MM.1S (cell line): ENCODE data around the gene TIAL1.
"Not testable (repeated sequence)": the region's sequence is repeated elsewhere in the genome, so short reads cannot be mapped to it uniquely, and the experiment has no call there.

ENCODE experiments used
- DNase-seq: peaks from one replicate; pipeline ENCODE4 v3.0.0-alpha.2; 2015
- H2AFZ ChIP-seq: fragments of 300-600 bp; sonication (generic); 2 replicates; pipeline ENCODE4 v1.6.0; 2016; ENCODE audit warnings: antibody characterized with exemption, low read length
- H3F3A ChIP-seq: fragments of 300-600 bp; sonication (generic); 2 replicates; pipeline ENCODE4 v1.6.1; 2016; ENCODE audit warnings: mild to moderate bottlenecking, antibody characterized with exemption, low read length, moderate library complexity, mixed read lengths; ENCODE audit not compliant: insufficient read depth
- H3K27ac ChIP-seq: fragments of 300-600 bp; sonication (generic); 2 replicates; pipeline ENCODE4 v1.5.1; 2016; ENCODE audit warnings: mild to moderate bottlenecking, low read length
- H3K27me3 ChIP-seq: fragments of 300-600 bp; sonication (generic); replicated peaks from 2 replicates; pipeline ENCODE4 v1.6.0; 2016; ENCODE audit warnings: low read length; ENCODE audit not compliant: insufficient read depth
- H3K36me3 ChIP-seq: fragments of 300-600 bp; sonication (generic); replicated peaks from 2 replicates; pipeline ENCODE4 v1.6.1; 2016; ENCODE audit warnings: mild to moderate bottlenecking, low read length, mixed read lengths; ENCODE audit not compliant: insufficient read depth
- H3K4me1 ChIP-seq: fragments of 300-600 bp; sonication (generic); 2 replicates; pipeline ENCODE4 v1.6.1; 2016; ENCODE audit warnings: low read length, mixed read lengths
- H3K4me2 ChIP-seq: fragments of 300-600 bp; sonication (generic); 2 replicates; pipeline ENCODE4 v1.6.0; 2016; ENCODE audit warnings: low read depth, low read length
- H3K4me3 ChIP-seq: fragments of 300-600 bp; sonication (generic); 2 replicates; pipeline ENCODE4 v1.5.1; 2016; ENCODE audit warnings: low read length, mixed read lengths
- H3K79me2 ChIP-seq: fragments of 300-600 bp; sonication (generic); 2 replicates; pipeline ENCODE4 v1.6.1; 2016; ENCODE audit warnings: mixed run types, low read length, mixed read lengths
- H3K9ac ChIP-seq: fragments of 300-600 bp; sonication (generic); 2 replicates; pipeline ENCODE4 v1.6.1; 2016; ENCODE audit warnings: low read length, mixed read lengths
- H3K9me2 ChIP-seq: fragments of 300-600 bp; sonication (generic); replicated peaks from 2 replicates; pipeline ENCODE4 v1.6.1; 2016; ENCODE audit warnings: mild to moderate bottlenecking, low read length, mixed read lengths; ENCODE audit not compliant: insufficient read depth
- H3K9me3 ChIP-seq: fragments of 300-600 bp; sonication (generic); replicated peaks from 2 replicates; pipeline ENCODE4 v1.6.1; 2016; ENCODE audit warnings: mild to moderate bottlenecking, low read length, mixed read lengths; ENCODE audit not compliant: insufficient read depth
- H4K20me1 ChIP-seq: fragments of 300-600 bp; sonication (generic); 2 replicates; pipeline ENCODE4 v1.6.1; 2016; ENCODE audit warnings: mild to moderate bottlenecking, low read length, moderate library complexity, mixed read lengths; ENCODE audit not compliant: insufficient read depth
- CTCF ChIP-seq: fragments of 300-600 bp; sonication (generic); IDR thresholded peaks from 2 replicates; pipeline ENCODE4 v1.5.1; 2016; ENCODE audit warnings: antibody characterized with exemption, low read length, mixed read lengths
- EZH2 ChIP-seq: fragments of 300-600 bp; sonication (generic); optimal IDR thresholded peaks from 2 replicates; pipeline ENCODE3; 2017; ENCODE audit warnings: low read depth, mild to moderate bottlenecking, antibody characterized with exemption, low read length, mixed read lengths
- EZH2phosphoT487 ChIP-seq: fragments of 300-600 bp; sonication (generic); IDR thresholded peaks from 2 replicates; pipeline ENCODE4 v1.6.1; 2018; ENCODE audit warnings: antibody characterized with exemption, low read length

Gene TIAL1

GRCh38 chr10:119562097-119562496, 34.7 kb downstream of the TIAL1 start:
- no peaks in the 10 kb centered on the region for H3K9me2 ChIP-seq

GRCh38 chr10:119559511-119559910, 37.3 kb downstream of the TIAL1 start:
- not testable (repeated sequence) for H3K9me3 ChIP-seq, H3K27ac ChIP-seq, H3K9me2 ChIP-seq, DNase-seq, H2AFZ ChIP-seq, H4K20me1 ChIP-seq, H3K79me2 ChIP-seq, H3K9ac ChIP-seq, H3F3A ChIP-seq, H3K36me3 ChIP-seq, H3K27me3 ChIP-seq, H3K4me2 ChIP-seq, H3K4me1 ChIP-seq, H3K4me3 ChIP-seq

More at GRCh38 chr10:119562097-119562496, 34.7 kb downstream of the TIAL1 start:
- H3F3A ChIP-seq = no peaks in the 10 kb centered on the region
- H3K36me3 ChIP-seq = no peaks in the 10 kb centered on the region
- no peak overlapping the region for H2AFZ ChIP-seq
- H3K9ac ChIP-seq = no peak overlapping the region
- H3K4me3 ChIP-seq = no peak overlapping the region
- no peaks in the 10 kb centered on the region for H3K27me3 ChIP-seq
- H4K20me1 ChIP-seq = no peaks in the 10 kb centered on the region
- no peak overlapping the region for H3K4me2 ChIP-seq
- TF ChIP-seq EZH2phosphoT487 = no peak
- no peak for TF ChIP-seq EZH2
- H3K4me1 ChIP-seq = no peaks in the 10 kb centered on the region
- DNase-seq = no peak
- no peaks in the 10 kb centered on the region for H3K9me3 ChIP-seq
- H3K27ac ChIP-seq = no peak overlapping the region
- H3K79me2 ChIP-seq = no peaks in the 10 kb centered on the region

- H3K9ac ChIP-seq, H3K4me3 ChIP-seq, H3K4me2 ChIP-seq, H3K4me1 ChIP-seq, H3K9me2 ChIP-seq, H4K20me1 ChIP-seq, H3K27me3 ChIP-seq, H3K79me2 ChIP-seq, H3K27ac ChIP-seq, H3K36me3 ChIP-seq, H3F3A ChIP-seq, H3K9me3 ChIP-seq, DNase-seq, H2AFZ ChIP-seq: not testable (repeated sequence)
Observed at GRCh38 chr10:119556081-119556480, 40.7 kb downstream of the TIAL1 start.

GRCh38 chr10:119555178-119555784, 41.5 kb downstream of the TIAL1 start:
- H3K27ac ChIP-seq = no peak overlapping the region
- no peaks in the 10 kb centered on the region for H3K79me2 ChIP-seq
- no peak for DNase-seq
- H3K36me3 ChIP-seq = no peaks in the 10 kb centered on the region
- H3K9me2 ChIP-seq = no peaks in the 10 kb centered on the region
- no peaks in the 10 kb centered on the region for H4K20me1 ChIP-seq
- no peaks in the 10 kb centered on the region for H3K27me3 ChIP-seq
- no peak overlapping the region for H3K4me2 ChIP-seq
- no peaks in the 10 kb centered on the region for H3K9me3 ChIP-seq
- no peaks in the 10 kb centered on the region for H3F3A ChIP-seq
- no peak overlapping the region for H3K9ac ChIP-seq
- TF ChIP-seq CTCF = no peak
- no peak for TF ChIP-seq EZH2
- TF ChIP-seq EZH2phosphoT487 = no peak
- H3K4me3 ChIP-seq = no peak overlapping the region
- no peak overlapping the region for H2AFZ ChIP-seq
- no peaks in the 10 kb centered on the region for H3K4me1 ChIP-seq

GRCh38 chr10:119550827-119551226, 45.9 kb downstream of the TIAL1 start:
- H3K9ac ChIP-seq = no peak overlapping the region
- no peak overlapping the region for H3K4me2 ChIP-seq
- H3K4me1 ChIP-seq = no peaks in the 10 kb centered on the region
- H3F3A ChIP-seq = no peaks in the 10 kb centered on the region
- H3K4me3 ChIP-seq = no peak overlapping the region
- no peak overlapping the region for H2AFZ ChIP-seq
- TF ChIP-seq EZH2 (no peak), EZH2phosphoT487 (no peak), CTCF (no peak)
- no peaks in the 10 kb centered on the region for H3K9me2 ChIP-seq
- H3K27ac ChIP-seq = no peak overlapping the region
- H3K9me3 ChIP-seq = no peaks in the 10 kb centered on the region
- H3K36me3 ChIP-seq = no peaks in the 10 kb centered on the region
- no peaks in the 10 kb centered on the region for H3K27me3 ChIP-seq
- H3K79me2 ChIP-seq = no peaks in the 10 kb centered on the region
- H4K20me1 ChIP-seq = no peaks in the 10 kb centered on the region
- DNase-seq = no peak
